Caki2 (cell line): ENCODE data around the gene CDH11. TPM values are rescaled to one million over a fixed set of nuclear protein-coding genes. Genes with fewer than 3 reads are reported as not detected.
A peak's percentile ranks its signal among the peaks of the same experiment; 100 is the strongest.

ENCODE experiments used
- DNase-seq: peaks from one replicate; pipeline ENCODE4 v3.0.0-alpha.2; 2015; ENCODE audit warnings: low read depth
- in situ Hi-C: cut with HindIII; loops from 2 replicates; pipeline ENCODE4 v1.10.0; 2016; ENCODE audit warnings: low sequenced_read_pairs, low pct_unique_long_range_greater_than_20kb, mixed read lengths
- total RNA-seq: library from RNA; depleted of rRNA; stranded (reverse); fragments of >200 nt; shearing (Covaris generic); gene quantifications from 2 replicates; pipeline ENCODE4 v1.2.3, GENCODE V29; 2014; ENCODE audit warnings: low replicate concordance; rRNA removed

Gene CDH11, protein sequence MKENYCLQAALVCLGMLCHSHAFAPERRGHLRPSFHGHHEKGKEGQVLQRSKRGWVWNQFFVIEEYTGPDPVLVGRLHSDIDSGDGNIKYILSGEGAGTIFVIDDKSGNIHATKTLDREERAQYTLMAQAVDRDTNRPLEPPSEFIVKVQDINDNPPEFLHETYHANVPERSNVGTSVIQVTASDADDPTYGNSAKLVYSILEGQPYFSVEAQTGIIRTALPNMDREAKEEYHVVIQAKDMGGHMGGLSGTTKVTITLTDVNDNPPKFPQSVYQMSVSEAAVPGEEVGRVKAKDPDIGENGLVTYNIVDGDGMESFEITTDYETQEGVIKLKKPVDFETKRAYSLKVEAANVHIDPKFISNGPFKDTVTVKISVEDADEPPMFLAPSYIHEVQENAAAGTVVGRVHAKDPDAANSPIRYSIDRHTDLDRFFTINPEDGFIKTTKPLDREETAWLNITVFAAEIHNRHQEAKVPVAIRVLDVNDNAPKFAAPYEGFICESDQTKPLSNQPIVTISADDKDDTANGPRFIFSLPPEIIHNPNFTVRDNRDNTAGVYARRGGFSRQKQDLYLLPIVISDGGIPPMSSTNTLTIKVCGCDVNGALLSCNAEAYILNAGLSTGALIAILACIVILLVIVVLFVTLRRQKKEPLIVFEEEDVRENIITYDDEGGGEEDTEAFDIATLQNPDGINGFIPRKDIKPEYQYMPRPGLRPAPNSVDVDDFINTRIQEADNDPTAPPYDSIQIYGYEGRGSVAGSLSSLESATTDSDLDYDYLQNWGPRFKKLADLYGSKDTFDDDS
- total RNA-seq = not detected in 2 replicates

DNA sequence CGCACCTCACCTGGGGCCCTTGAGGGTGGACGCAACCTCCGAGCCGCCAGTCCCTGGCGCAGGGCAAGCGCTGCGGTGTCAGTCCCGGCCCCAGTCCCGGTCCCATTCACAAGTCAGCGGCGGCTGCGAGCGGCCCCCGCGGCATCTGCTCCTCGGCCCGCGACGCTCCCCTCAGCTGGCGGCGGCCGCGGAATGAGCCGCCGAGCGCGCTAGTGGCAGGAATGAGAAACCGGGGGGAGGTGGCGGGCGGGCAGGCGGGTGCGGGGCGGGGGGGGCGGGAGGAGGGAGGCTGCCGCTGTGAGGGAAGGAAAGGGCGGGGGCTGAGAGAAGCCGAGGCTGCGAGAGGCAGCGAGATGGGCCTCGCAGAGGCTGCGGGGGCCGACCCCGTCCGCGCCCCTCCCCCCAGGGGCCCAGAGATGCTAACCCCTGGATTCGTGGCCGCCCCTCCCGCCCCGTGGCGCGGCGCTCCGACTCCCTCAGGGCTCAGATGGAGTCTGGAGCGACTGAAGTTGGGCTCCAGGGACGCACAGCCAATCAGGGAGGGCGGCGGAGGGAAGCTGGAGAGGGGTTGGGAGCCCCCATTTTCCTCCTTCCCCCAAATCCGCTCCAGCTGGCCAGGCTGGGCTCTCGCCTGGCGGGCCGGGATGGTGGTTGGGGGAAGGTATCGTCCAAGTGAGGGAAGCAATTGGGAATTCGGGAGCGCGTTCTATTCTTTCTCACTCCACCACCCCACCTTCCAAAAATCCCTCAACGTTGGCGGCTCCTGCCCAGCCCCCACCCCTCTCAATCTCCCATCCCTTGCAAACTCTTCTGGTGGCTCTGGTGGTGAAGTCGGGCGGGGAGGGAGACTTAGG, at the start of gene CDH11:
TSS of gene CDH11 (minus strand) at position 194 of the 854 bp plus-strand sequence. CDS start 117,194 bp downstream, outside the sequence.
- DNase-seq = peak; percentile 9
- in situ Hi-C loops = no loop called here

GRCh38 chr16:65154321-65154720, 32.5 kb upstream of the CDH11 start:
- DNase-seq = peak; percentile 4
- in situ Hi-C loops = no loop called here

- in situ Hi-C loops = no loop called here
- no peak for DNase-seq
Measured at GRCh38 chr16:65153365-65154105, 31.7 kb upstream of the CDH11 start.

GRCh38 chr16:65148804-65149203, 26.9 kb upstream of the CDH11 start:
- in situ Hi-C loops = no loop called here
- DNase-seq = no peak

- in situ Hi-C loops = no loop called here
- DNase-seq = no peak
Measured at GRCh38 chr16:65142276-65142675, 20.4 kb upstream of the CDH11 start.

GRCh38 chr16:65136681-65137080, 14.8 kb upstream of the CDH11 start:
- no peak for DNase-seq
- in situ Hi-C loops = no loop called here

GRCh38 chr16:65126845-65127624, 5.2 kb upstream of the CDH11 start:
- DNase-seq = no peak
- in situ Hi-C loops = no loop called here

GRCh38 chr16:65125871-65126270, 4.0 kb upstream of the CDH11 start:
- in situ Hi-C loops = no loop called here

DNA sequence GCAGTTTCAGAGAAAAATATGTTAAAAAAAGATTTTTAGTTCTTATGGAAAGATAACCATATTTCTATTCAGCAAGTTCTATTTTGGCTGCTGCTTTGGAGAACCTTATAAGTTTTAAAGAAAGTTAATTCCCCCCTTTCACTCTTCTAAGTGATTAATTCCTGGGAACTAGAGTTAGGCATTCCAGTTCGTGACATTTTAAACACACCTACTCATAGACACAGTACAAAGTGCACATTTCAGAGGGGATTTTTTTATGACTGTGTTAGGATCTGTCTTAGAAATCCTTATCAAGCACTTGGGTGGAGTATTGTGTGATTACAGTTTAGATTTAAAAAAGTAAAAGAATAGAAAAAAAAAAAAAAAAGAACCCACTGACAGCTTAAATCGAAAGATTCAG, 3.5 kb upstream of the CDH11 start:
- in situ Hi-C loops = no loop called here
- DNase-seq = no peak

More at GRCh38 chr16:65125871-65126270, 4.0 kb upstream of the CDH11 start:
- DNase-seq = no peak

- no peak for DNase-seq
- in situ Hi-C loops = no loop called here
Measured at GRCh38 chr16:65124596-65124995, 2.7 kb upstream of the CDH11 start.

GRCh38 chr16:65124212-65124548, 2.3 kb upstream of the CDH11 start:
- in situ Hi-C loops = no loop called here

GRCh38 chr16:65123396-65124211, 1.7 kb upstream of the CDH11 start:
- DNase-seq = no peak
- in situ Hi-C loops = no loop called here

More at GRCh38 chr16:65124212-65124548, 2.3 kb upstream of the CDH11 start:
- DNase-seq = no peak

DNA sequence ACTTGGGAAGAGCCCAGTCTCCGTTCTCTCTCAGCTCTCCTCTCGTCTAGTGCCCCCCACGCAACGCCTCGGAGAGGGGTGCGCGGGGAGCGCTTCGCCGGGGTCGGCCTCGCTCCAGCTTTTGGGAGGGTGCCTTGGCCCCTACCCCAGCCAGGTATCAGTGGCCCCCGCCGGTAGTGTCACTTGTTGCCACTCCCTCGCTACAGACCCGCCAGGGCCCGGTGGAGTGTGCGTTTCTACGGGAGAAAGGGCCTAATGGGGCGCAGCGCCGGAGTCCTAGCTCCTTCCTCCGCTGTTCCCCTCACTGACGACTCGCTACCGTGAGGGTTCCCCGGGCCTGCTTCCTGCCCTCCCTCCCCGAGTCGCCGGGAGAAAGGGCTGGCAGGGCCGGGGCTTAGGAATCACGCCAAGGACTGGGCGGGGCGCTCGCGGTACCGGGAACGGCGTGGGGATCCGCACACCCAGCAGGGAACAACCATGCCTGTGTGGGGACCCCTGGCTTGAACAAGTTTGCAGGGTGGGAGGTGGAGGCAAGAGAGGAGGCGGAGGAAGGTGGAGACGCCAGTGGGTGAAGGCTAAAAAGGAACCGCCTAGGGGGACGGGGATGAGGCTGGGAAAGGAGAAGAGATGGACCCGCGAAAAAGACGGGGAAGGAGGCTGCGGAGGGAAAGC, 997 bp upstream of the CDH11 start:
- in situ Hi-C loops = no loop called here
- peak; percentile 10 for DNase-seq

DNA sequence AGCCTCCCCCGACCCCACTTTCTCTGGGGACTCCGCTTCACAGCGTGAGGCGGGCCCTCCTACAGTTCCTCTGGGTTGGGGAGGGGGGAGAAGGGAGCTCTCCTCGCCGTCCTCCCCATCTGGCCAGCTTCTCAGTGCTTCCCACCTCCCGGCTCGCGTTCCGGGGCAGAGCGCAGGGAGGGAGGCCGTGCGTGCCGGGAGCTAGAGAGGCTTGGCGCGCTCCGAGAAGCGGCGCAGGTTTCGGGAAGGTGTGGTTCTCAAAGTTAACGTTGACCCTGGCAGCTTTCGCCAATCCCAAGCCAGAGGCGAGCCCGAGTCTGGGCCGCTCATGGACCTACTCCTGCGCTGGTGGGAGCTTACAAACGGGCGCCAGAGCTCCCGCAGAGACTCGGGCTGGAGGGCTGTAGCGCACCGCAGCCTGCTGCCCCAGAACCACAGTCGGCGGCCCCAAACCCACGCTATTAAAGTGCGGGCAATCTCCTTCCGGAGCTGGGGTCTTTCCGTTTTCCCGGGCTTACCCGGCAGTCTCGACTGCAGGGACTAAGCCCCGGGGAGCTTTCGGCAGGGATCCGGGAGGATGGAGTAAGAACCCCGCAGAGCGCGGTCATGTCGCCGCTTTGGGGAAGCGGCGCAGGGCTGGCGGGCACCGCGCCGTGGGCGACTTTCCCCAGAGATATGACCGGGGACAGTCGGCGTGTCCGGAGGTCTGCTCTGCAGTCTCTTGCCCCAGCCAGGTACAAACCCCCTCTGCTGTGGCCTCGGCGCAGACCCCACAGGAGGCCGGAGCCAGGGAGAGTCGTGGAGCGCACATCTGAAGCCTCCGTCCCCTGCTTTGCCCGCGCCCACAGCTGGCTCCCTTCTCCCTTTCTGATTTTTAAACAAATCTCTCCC, 787 bp downstream of the CDH11 start:
- in situ Hi-C loops = no loop called here
- DNase-seq = peak; percentile 3

DNA sequence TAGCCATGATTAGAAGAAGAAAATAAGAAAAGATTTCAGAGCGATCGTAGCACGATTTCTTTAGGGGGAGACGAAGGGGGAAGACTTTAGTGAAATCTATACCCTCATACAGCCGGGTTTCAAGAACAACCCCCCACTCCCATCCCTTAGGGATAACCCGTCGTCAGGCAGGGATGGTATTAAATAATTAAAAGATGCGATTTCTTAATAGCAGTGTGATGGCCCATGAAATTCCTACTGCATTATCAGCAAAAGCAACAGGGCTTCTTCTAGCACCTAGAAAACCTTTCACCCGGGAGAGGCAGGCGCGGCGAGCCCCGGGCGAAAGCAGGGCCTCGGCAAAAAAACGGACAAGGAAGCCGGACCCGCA, 1.4 kb downstream of the CDH11 start:
- DNase-seq = no peak
- in situ Hi-C loops = no loop called here
